Lung (tissue), 12 donors: ENCODE measurements around the gene DAZAP1. TPM values are rescaled to one million over a fixed set of nuclear protein-coding genes. Genes with fewer than 3 reads are reported as not detected.

ENCODE experiments used
- ATAC-seq: fragments of 200-7000 bp; cut with Tn5 transposase; one replicate; pipeline ENCODE4 v1.9.1; 2020; ENCODE audit warnings: moderate number of reproducible peaks; ENCODE audit not compliant: insufficient read depth, low FRiP score
- DNase-seq, 3 donors: peaks; one replicate each; pipeline ENCODE4 v3.0.0-alpha.2; 2013 to 2017
- H3K27ac ChIP-seq, 2 donors: one replicate each; pipeline ENCODE4 v1.5.1; 2013; ENCODE audit warnings: mild to moderate bottlenecking in 2 of 2, moderate library complexity in 2 of 2, control low read depth in 1 of 2, inconsistent platforms in 1 of 2, low read depth in 1 of 2, low read length in 1 of 2
- H3K27me3 ChIP-seq, 3 donors: one replicate each; pipeline ENCODE4 v1.5.1; 2013; ENCODE audit warnings: low read length in 2 of 3; ENCODE audit not compliant: control insufficient read depth in 3 of 3, insufficient read depth in 3 of 3
- H3K36me3 ChIP-seq, 4 donors: one replicate each; pipeline ENCODE4 v1.5.1; 2013; ENCODE audit warnings: low read length in 4 of 4, mild to moderate bottlenecking in 1 of 4, moderate library complexity in 1 of 4; ENCODE audit not compliant: control insufficient read depth in 4 of 4, insufficient read depth in 4 of 4
- H3K4me1 ChIP-seq, 5 donors: one replicate each; pipeline ENCODE4 v1.5.1; 2013; ENCODE audit warnings: low read length in 5 of 5, mild to moderate bottlenecking in 2 of 5, moderate library complexity in 1 of 5; ENCODE audit not compliant: control insufficient read depth in 5 of 5, insufficient read depth in 5 of 5
- H3K4me3 ChIP-seq: one replicate; pipeline ENCODE4 v1.5.1; 2013; ENCODE audit warnings: mild to moderate bottlenecking, control low read depth, moderate library complexity
- H3K9ac ChIP-seq, 2 donors: one replicate each; pipeline ENCODE4 v1.5.1; 2013; ENCODE audit warnings: low read length in 2 of 2, control low read depth in 1 of 2; ENCODE audit not compliant: insufficient read depth in 1 of 2
- H3K9me3 ChIP-seq, 4 donors: one replicate each; pipeline ENCODE4 v1.5.1; 2013; ENCODE audit warnings: low read length in 3 of 4, mild to moderate bottlenecking in 1 of 4, moderate library complexity in 1 of 4; ENCODE audit not compliant: control insufficient read depth in 4 of 4, insufficient read depth in 3 of 4
- WGBS, 2 donors: extraction: QIAGEN DNeasy Blood & Tissue Kit; methylation state at CpG; one replicate each; pipeline ENCODE4 v1.1.7; 2013; 5-methylcytosine and 5-hydroxymethylcytosine counted together
- polyA plus RNA-seq, 2 donors: library from polyadenylated mRNA; stranded (reverse); fragments of 200-250 nt; gene quantifications; one replicate each; pipeline ENCODE4 v1.2.1, GENCODE V29; 2013
- total RNA-seq, 2 donors: library from RNA; depleted of rRNA in 1 of 2; stranded (reverse); fragments of >200 nt in 1 of 2; gene quantifications; one replicate each; pipeline ENCODE4 v1.2.1, GENCODE V29; 2014 to 2021
- TF ChIP-seq, protein P1 (sequence below): IDR thresholded peaks from 2 replicates; pipeline ENCODE4 v1.5.1; 2012; ENCODE audit warnings: mild to moderate bottlenecking; ENCODE audit errors: control extremely low read depth, extremely low read depth
- donor health status: control.
- donor health status: control.
- donor health status: Bipolar disorder and iron deficiency.
- donor health status: healthy.
- donor health status: DM: yes; HTN: yes; CAD: no.

DAZAP1 gene
- total and polyA plus RNA-seq, 4 donors = 61.4 to 125 (median 80.1) TPM

DNA sequence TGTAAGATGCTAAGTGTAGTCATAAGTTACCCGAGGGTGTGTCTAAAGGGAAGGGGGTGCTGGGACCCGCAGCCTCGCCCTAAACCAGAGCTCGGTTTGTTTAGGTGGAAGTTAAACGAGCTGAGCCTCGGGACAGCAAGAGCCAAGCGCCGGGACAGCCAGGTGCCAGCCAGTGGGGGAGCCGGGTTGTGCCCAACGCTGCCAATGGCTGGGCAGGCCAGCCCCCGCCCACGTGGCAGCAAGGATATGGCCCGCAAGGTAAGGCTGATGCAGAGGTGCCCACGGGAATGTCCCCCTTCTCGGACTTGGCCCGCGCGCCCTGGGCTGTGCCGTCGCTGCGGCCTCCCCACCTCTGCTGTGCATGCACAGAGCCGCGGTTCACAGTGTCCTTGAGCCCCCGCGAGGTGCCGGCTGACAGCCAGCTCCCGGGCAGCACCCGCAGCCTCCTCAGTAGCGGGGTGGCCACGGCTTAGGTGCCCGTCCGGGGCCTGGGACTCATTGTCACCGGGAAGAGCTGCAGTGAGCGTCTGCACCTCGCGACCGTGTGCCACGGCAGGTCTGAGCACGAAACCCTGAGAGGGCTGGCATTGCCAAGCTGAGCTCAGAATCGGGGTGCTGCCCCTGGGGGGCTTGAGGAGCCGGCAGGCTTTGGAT is 21.5 kb downstream of the DAZAP1 start:
- Histone ChIP-seq H3K36me3 (peaks cover 5 to 79% (median 28%) of the 10 kb centered on the region in 4 donors), H3K4me1 (no peaks in the 10 kb centered on the region), H3K9me3 (no peaks in the 10 kb centered on the region), H3K4me3 (no peak overlapping the region), H3K27ac (no peak overlapping the region), H3K9ac (no peak overlapping the region), H3K27me3 (no peaks in the 10 kb centered on the region)
- no peak for ATAC-seq
- WGBS, 2 donors = 92 to 93% methylated on average over 41 of the region's 41 CpGs
- TF ChIP-seq, protein P1, sequence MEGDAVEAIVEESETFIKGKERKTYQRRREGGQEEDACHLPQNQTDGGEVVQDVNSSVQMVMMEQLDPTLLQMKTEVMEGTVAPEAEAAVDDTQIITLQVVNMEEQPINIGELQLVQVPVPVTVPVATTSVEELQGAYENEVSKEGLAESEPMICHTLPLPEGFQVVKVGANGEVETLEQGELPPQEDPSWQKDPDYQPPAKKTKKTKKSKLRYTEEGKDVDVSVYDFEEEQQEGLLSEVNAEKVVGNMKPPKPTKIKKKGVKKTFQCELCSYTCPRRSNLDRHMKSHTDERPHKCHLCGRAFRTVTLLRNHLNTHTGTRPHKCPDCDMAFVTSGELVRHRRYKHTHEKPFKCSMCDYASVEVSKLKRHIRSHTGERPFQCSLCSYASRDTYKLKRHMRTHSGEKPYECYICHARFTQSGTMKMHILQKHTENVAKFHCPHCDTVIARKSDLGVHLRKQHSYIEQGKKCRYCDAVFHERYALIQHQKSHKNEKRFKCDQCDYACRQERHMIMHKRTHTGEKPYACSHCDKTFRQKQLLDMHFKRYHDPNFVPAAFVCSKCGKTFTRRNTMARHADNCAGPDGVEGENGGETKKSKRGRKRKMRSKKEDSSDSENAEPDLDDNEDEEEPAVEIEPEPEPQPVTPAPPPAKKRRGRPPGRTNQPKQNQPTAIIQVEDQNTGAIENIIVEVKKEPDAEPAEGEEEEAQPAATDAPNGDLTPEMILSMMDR = no peak
- no peak for DNase-seq

DNA sequence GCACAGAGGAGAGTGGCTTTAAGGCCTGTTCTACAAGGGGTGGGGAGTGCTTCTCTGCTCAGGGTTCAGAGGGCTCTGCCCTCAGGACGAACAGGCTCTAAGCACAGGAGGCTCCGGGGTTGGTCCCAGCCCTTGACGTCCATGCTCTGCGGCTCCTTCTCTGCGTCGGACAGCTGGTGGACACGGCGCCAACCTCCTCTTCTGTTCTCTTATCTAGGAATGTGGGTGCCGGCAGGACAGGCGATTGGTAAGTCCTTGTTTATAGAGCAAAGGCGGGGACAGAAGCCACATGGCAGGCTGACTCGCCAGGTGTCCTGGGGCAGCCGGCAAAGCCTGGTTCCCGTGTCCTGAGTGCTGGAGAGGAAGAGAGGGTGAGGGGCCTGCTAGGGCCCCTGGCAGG is 22.4 kb downstream of the DAZAP1 start:
- Histone ChIP-seq H3K9ac (no peak overlapping the region), H3K27me3 (no peaks in the 10 kb centered on the region), H3K27ac (no peak overlapping the region), H3K4me1 (no peaks in the 10 kb centered on the region), H3K4me3 (no peak overlapping the region), H3K9me3 (no peaks in the 10 kb centered on the region), H3K36me3 (peaks cover 3 to 79% (median 28%) of the 10 kb centered on the region in 4 donors)
- DNase-seq (no peak), ATAC-seq (no peak)
- WGBS, 2 donors = 81 to 86% methylated on average over 14 of the region's 14 CpGs
- TF ChIP-seq, protein P1 = no peak

DNA sequence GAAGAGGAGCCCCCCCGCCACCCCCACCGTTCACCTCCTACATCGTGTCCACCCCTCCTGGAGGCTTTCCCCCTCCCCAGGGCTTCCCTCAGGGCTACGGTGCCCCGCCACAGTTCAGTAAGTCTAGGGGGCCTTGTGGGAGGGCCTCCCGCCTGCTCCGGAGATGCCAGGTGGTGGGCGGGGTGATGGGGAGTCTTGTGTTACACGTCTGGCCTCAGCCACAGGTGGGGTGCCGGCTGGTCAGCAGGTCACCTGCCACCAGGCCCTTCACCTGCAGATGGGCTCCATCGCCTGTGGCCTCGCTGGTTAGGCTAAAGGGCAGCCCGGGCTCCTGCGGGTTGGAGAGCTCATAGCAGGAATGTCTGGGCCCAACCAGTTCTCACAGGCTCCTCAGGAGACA is 22.9 kb downstream of the DAZAP1 start:
- no peaks in the 10 kb centered on the region for H3K9me3 ChIP-seq
- H3K4me3 ChIP-seq = no peak overlapping the region
- H3K9ac ChIP-seq = no peak overlapping the region
- DNase-seq (no peak), ATAC-seq (no peak)
- H3K4me1 ChIP-seq = no peaks in the 10 kb centered on the region
- H3K27ac ChIP-seq = no peak overlapping the region
- peaks cover 3 to 76% (median 24%) of the 10 kb centered on the region in 4 donors for H3K36me3 ChIP-seq
- TF ChIP-seq, protein P1 = no peak
- WGBS, 2 donors = 90 to 91% methylated on average over 14 of the region's 14 CpGs
- H3K27me3 ChIP-seq = no peaks in the 10 kb centered on the region
